ENCODE measurements around the gene RMRP. TPM values are rescaled to one million over a fixed set of nuclear protein-coding genes. Genes with fewer than 3 reads are reported as not detected.
"Not testable (repeated sequence)": the region's sequence is repeated elsewhere in the genome, so short reads cannot be mapped to it uniquely, and the experiment has no call there.

RMRP gene
- total RNA-seq, 1 donor from 2014 or later: 16,487 TPM

DNA sequence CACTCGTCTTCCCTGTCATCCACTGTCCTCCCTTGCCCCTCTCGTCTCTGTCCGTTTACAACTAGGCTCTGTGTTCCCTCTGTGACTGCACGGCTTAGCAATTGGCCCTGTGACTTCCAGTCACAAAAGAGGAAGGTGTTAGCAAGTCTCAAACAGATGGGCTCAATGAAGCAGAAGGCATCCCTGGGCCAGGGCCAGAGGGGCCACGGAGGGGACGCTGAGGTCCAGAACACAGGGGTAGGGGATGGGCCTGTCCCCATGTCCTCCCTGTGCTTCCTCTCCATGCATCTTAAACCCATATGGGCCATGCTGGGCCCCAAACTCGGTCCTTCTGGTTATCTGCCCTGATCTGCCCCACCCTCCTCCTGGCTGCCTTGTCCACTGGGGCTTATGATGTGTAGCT, 39.5 kb downstream of the RMRP start, which contains the start of gene CD72:
CD72 (minus strand) TSS at position 89 of the 403 bp plus-strand sequence. CDS start 110 bp downstream, outside the sequence.
- Mint-ChIP-seq H3K4me3 (ENCODE audit: low read depth) (peak within 1 kb of the TSS; percentile 69), H3K27me3 (peaks cover 61% of the 10 kb centered on the region), H3K4me1 (ENCODE audit: low read depth) (peaks cover 4% of the 10 kb centered on the region), H3K36me3 (ENCODE audit: insufficient read depth) (no peaks in the 10 kb centered on the region), H3K27ac (no peak within 1 kb of the TSS), H3K9me3 (ENCODE audit: low read depth) (no peaks in the 10 kb centered on the region)
- no peak for DNase-seq (ENCODE audit: low spot score, unreplicated experiment)
- TF ChIP-seq, protein P1, sequence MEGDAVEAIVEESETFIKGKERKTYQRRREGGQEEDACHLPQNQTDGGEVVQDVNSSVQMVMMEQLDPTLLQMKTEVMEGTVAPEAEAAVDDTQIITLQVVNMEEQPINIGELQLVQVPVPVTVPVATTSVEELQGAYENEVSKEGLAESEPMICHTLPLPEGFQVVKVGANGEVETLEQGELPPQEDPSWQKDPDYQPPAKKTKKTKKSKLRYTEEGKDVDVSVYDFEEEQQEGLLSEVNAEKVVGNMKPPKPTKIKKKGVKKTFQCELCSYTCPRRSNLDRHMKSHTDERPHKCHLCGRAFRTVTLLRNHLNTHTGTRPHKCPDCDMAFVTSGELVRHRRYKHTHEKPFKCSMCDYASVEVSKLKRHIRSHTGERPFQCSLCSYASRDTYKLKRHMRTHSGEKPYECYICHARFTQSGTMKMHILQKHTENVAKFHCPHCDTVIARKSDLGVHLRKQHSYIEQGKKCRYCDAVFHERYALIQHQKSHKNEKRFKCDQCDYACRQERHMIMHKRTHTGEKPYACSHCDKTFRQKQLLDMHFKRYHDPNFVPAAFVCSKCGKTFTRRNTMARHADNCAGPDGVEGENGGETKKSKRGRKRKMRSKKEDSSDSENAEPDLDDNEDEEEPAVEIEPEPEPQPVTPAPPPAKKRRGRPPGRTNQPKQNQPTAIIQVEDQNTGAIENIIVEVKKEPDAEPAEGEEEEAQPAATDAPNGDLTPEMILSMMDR (IDR thresholded peaks at IDR 0.05; ENCODE audit: unreplicated experiment): no peak

DNA sequence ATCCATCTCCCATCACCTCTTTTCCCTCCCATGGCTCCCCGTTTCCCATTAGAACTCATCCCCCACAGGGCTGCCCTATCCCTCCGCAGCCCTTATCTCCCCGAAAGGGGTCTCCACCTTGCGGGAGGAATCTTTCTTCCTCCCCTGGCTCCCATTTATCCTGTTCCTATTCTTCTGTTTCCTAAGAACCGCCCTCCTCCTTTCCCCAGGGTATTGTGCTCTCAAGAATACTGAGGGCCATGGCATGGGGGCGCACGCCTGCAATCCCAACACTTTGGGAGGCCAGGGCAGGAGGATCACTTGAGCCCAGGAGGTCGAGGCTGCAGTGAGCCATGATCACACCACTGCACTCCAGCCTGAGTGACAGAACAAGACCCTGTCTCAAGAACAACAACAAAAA, 40.3 kb downstream of the RMRP start:
- no peaks in the 10 kb centered on the region for H3K9me3 Mint-ChIP-seq (ENCODE audit: low read depth)
- no peaks in the 10 kb centered on the region for H3K36me3 Mint-ChIP-seq (ENCODE audit: insufficient read depth)
- H3K4me1 Mint-ChIP-seq (ENCODE audit: low read depth): peaks cover 4% of the 10 kb centered on the region
- H3K27ac Mint-ChIP-seq: no peak overlapping the region
- H3K4me3 Mint-ChIP-seq (ENCODE audit: low read depth): peak overlapping the region; percentile 69
- DNase-seq (ENCODE audit: low spot score, unreplicated experiment): no peak
- TF ChIP-seq, protein P1 (IDR thresholded peaks at IDR 0.05; ENCODE audit: unreplicated experiment): no peak
- peaks cover 67% of the 10 kb centered on the region for H3K27me3 Mint-ChIP-seq

DNA sequence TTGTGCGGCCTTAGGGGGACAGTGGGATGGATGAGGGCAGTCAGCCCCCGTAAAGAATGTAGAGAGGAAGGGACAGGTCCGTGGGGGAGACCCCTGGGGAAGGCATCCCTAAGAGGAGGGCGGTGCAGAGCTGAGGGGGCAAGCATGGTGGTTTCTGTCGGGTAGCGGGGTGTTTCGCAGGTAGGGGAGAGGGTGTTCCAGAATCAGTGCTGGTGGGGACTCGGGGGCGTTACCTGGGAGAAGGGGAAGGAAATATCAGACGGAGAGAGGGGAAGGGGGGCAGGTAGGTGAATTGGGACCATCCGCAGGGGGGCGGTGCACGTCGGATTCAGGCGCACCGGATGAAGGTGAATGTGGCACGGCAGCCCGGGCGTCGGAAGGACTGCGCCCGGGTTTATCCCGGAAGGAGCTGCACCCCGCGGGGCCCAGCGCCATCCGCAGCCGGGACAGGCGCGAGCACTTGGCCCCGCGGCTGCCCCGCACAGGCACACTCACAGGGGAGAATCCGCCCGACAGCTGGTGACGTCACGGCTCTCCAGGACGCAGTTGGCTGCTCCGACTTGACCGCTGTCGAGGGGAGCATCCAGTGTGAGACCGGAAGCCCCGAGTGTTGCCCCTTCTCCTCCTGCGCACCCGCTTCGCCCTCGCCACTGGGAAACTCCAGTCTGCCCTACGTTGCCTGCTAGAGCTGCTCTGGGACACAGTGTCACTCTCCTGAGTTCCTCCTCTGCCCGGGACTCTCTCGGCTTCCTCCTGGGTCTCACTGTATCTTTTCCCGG, 40.9 kb downstream of the RMRP start:
- Mint-ChIP-seq H3K4me3 (ENCODE audit: low read depth) (peak overlapping the region; percentile 69), H3K9me3 (ENCODE audit: low read depth) (no peaks in the 10 kb centered on the region), H3K4me1 (ENCODE audit: low read depth) (peaks cover 4% of the 10 kb centered on the region), H3K36me3 (ENCODE audit: insufficient read depth) (no peaks in the 10 kb centered on the region), H3K27me3 (peaks cover 68% of the 10 kb centered on the region), H3K27ac (no peak overlapping the region)
- TF ChIP-seq, protein P1 (IDR thresholded peaks at IDR 0.05; ENCODE audit: unreplicated experiment): peak; percentile 19
- DNase-seq (ENCODE audit: low spot score, unreplicated experiment): no peak

DNA sequence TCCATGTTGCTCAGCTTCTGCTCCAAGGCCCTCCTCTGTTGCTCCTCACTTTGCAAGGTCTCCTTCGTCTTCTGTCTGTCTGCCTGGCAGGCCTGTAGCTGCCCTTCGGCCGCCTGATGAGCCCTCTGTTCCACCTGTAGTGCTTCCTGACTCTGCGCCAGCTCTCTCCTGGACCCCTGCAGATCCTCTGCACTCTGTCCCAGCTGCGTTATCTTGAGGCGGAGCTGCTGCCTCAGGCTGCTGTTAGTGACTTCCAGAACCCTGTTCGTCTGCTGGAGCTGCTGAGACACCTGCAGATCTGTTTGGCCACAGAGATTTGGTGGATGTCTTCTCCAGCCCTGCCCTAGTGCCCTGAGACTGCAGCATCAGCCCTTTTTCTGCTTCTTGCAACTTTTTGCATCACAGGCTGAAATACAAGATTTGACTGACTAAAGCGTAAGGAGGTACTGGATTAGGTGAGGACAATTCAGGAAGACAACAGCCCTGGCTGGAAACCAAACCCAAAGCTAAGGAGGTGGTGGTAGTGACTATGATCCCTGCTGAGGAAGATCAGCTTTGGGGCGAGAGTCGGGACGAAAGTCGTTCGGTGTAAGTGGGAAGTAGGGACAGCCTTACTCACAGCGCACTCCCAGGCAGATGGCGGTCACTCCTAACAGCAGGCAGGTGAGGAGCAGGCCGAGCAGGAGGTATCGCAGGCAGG, 41.7 kb downstream of the RMRP start:
- TF ChIP-seq, protein P1 (IDR thresholded peaks at IDR 0.05; ENCODE audit: unreplicated experiment): no peak
- Mint-ChIP-seq H3K9me3 (ENCODE audit: low read depth) (no peaks in the 10 kb centered on the region), H3K4me1 (ENCODE audit: low read depth) (peaks cover 4% of the 10 kb centered on the region), H3K27me3 (peaks cover 64% of the 10 kb centered on the region), H3K27ac (no peak overlapping the region), H3K36me3 (ENCODE audit: insufficient read depth) (no peaks in the 10 kb centered on the region), H3K4me3 (ENCODE audit: low read depth) (peak overlapping the region; percentile 69)
- DNase-seq (ENCODE audit: low spot score, unreplicated experiment): no peak

DNA sequence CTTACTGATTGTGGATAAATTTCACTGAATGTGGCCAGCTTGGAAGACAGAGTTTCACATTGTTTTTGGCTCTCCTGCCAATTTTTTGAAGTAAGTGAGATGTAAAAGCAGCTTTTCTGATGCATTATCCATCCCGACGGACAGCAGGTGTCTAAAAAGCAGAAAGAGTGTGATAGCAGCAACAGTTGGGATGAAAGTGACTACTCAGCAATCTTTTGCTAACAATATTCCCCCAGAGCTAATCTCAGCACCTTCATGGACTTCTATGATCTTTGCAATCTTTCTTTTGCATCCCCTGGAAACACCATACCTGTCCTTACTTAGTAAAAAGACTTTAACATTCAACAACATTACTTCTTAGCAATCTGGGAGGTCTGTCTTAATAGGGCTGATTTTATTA, 45.0 kb downstream of the RMRP start:
- H3K36me3 Mint-ChIP-seq (ENCODE audit: insufficient read depth): peaks cover 3% of the 10 kb centered on the region
- H3K9me3 Mint-ChIP-seq (ENCODE audit: low read depth): no peaks in the 10 kb centered on the region
- H3K4me1 Mint-ChIP-seq (ENCODE audit: low read depth): peaks cover 4% of the 10 kb centered on the region
- H3K4me3 Mint-ChIP-seq (ENCODE audit: low read depth): no peak overlapping the region
- DNase-seq (ENCODE audit: low spot score, unreplicated experiment): no peak
- TF ChIP-seq, protein P1 (IDR thresholded peaks at IDR 0.05; ENCODE audit: unreplicated experiment): no peak
- peaks cover 49% of the 10 kb centered on the region for H3K27me3 Mint-ChIP-seq
- no peak overlapping the region for H3K27ac Mint-ChIP-seq

DNA sequence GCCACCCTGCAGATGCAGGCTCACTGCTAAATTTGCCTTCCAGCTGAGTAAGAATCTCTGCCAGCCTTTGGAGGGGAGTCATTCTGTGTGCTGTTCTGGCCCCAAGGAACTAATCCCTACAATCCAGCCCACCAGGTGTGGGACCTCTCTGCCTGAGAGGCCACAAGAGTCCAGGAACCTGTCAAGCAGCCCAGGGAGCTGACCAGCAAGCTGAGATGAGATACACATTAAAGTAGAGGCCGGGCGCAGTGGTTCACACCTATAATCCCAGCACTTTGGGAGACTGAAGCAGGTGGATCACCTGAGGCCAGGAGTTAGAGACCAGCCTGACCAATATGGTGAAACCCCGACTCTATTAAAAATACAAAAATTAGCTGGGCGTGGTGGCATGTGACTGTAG, 45.8 kb downstream of the RMRP start:
- peaks cover 41% of the 10 kb centered on the region for H3K27me3 Mint-ChIP-seq
- not testable (repeated sequence) for H3K27ac Mint-ChIP-seq; DNase-seq (ENCODE audit: low spot score, unreplicated experiment); H3K4me1 Mint-ChIP-seq (ENCODE audit: low read depth); H3K9me3 Mint-ChIP-seq (ENCODE audit: low read depth); H3K4me3 Mint-ChIP-seq (ENCODE audit: low read depth); H3K36me3 Mint-ChIP-seq (ENCODE audit: insufficient read depth)
